Measurements from ENCODE around the gene SAMD8. TPM values are rescaled to one million over a fixed set of nuclear protein-coding genes. Genes with fewer than 3 reads are reported as not detected.
A peak's percentile ranks its signal among the peaks of the same experiment; 100 is the strongest.
"Not testable (repeated sequence)": the region's sequence is repeated elsewhere in the genome, so short reads cannot be mapped to it uniquely, and the experiment has no call there.

The SAMD8 gene
- total RNA-seq, 1 donor from 2014 or later, result 35.4 TPM

GRCh38 chr10:75189266-75190096 lies 78.0 kb downstream of the SAMD8 start:
- no peak for FAIRE-seq
- no peak overlapping the region for H3K27ac Mint-ChIP-seq (ENCODE audit: unreplicated experiment)
- H3K36me3 ChIP-seq (ENCODE audit: insufficient read depth, low read length), result no peaks in the 10 kb centered on the region

DNA sequence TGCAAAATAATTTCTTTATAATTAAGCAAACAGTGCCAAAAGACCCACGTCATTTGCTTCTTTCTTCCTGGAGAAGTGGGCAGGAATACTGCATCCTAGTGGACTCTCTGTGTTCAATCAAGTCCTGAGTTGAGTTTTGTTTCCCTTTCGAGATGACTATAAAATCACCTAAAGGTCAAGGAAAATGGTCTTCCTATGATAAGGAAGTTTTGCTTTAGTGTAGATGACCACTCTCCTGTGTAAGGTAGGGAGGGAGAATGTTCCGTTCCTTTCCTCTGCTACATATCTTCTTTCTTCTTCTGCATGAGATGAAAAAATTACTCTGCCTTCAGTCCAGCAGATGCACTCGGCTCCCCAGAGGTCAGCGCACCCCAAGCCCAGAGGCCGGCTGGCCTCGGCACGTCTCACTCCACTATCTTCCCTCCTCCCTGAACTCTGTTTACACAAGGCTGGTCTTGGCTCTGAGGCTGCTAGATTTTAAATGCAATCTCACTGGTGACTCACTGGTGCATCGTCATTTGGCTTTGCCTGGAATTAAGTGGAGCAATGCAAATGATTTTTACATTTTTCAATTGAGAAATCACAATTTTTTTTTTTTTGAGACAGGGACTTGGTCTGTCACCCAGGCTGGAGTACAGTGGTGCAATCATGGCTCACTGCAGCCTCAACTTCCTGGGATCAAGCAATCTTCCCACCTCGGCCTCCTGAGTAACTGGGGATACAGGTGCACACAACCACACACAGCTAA lies 80.5 kb downstream of the SAMD8 start:
- Histone ChIP-seq H3K27ac (ENCODE audit: low read depth, low read length) (peak overlapping the region; percentile 6), H3K79me2 (ENCODE audit: insufficient read depth, low read length) (no peaks in the 10 kb centered on the region), H2AFZ (ENCODE audit: low read depth, low read length) (no peak overlapping the region), H3K4me2 (ENCODE audit: low read length) (peak overlapping the region; percentile 35), H3K27me3 (ENCODE audit: insufficient read depth, low read length) (no peaks in the 10 kb centered on the region), H4K20me1 (ENCODE audit: insufficient read depth, low read length) (no peaks in the 10 kb centered on the region), H3K4me1 (ENCODE audit: insufficient read depth, low read length) (peaks cover 15% of the 10 kb centered on the region), H3K4me3 (ENCODE audit: insufficient read depth, low read depth, low read length) (no peak overlapping the region), H3K36me3 (ENCODE audit: insufficient read depth, low read length) (no peaks in the 10 kb centered on the region), H3K9ac (ENCODE audit: low read length) (peak overlapping the region; percentile 1), H3K9me3 (ENCODE audit: insufficient read depth, low read depth, low read length) (no peaks in the 10 kb centered on the region)
- H3K4me1 Mint-ChIP-seq (ENCODE audit: low read depth, unreplicated experiment), result peaks cover 15% of the 10 kb centered on the region
- H3K4me3 Mint-ChIP-seq (ENCODE audit: unreplicated experiment), result no peak overlapping the region
- TF ChIP-seq CTCF (IDR thresholded peaks at IDR 0.05; ENCODE audit: insufficient read depth, low read depth, low read length), result no peak
- no peak for TF ChIP-seq EZH2 (IDR thresholded peaks at IDR 0.05; ENCODE audit: insufficient read depth, low read length)
- H3K9me3 Mint-ChIP-seq (ENCODE audit: unreplicated experiment), result no peaks in the 10 kb centered on the region
- H3K36me3 Mint-ChIP-seq (ENCODE audit: low read depth, unreplicated experiment), result peaks cover 4% of the 10 kb centered on the region
- DNase-seq (ENCODE audit: low read depth), result peak; percentile 88
- FAIRE-seq, result no peak
- peak overlapping the region; percentile 36 for H3K27ac Mint-ChIP-seq (ENCODE audit: unreplicated experiment)
- H3K27me3 Mint-ChIP-seq (ENCODE audit: low read depth, unreplicated experiment), result no peaks in the 10 kb centered on the region

More at GRCh38 chr10:75189266-75190096, 78.0 kb downstream of the SAMD8 start:
- no peaks in the 10 kb centered on the region for H3K27me3 Mint-ChIP-seq (ENCODE audit: low read depth, unreplicated experiment)
- H3K27ac ChIP-seq (ENCODE audit: low read depth, low read length), result no peak overlapping the region
- peaks cover 7% of the 10 kb centered on the region for H3K4me1 Mint-ChIP-seq (ENCODE audit: low read depth, unreplicated experiment)
- no peak overlapping the region for H3K9ac ChIP-seq (ENCODE audit: low read length)
- no peak overlapping the region for H3K4me3 Mint-ChIP-seq (ENCODE audit: unreplicated experiment)
- no peak overlapping the region for H3K4me2 ChIP-seq (ENCODE audit: low read length)
- no peaks in the 10 kb centered on the region for H3K36me3 Mint-ChIP-seq (ENCODE audit: low read depth, unreplicated experiment)
- H3K79me2 ChIP-seq (ENCODE audit: insufficient read depth, low read length), result no peaks in the 10 kb centered on the region
- no peak for TF ChIP-seq CTCF (IDR thresholded peaks at IDR 0.05; ENCODE audit: insufficient read depth, low read depth, low read length)
- no peak for TF ChIP-seq EZH2 (IDR thresholded peaks at IDR 0.05; ENCODE audit: insufficient read depth, low read length)
- no peaks in the 10 kb centered on the region for H3K27me3 ChIP-seq (ENCODE audit: insufficient read depth, low read length)
- no peak for DNase-seq (ENCODE audit: low read depth)
- no peaks in the 10 kb centered on the region for H3K9me3 Mint-ChIP-seq (ENCODE audit: unreplicated experiment)
- H4K20me1 ChIP-seq (ENCODE audit: insufficient read depth, low read length), result no peaks in the 10 kb centered on the region
- H3K4me1 ChIP-seq (ENCODE audit: insufficient read depth, low read length), result peaks cover 8% of the 10 kb centered on the region
- no peak overlapping the region for H2AFZ ChIP-seq (ENCODE audit: low read depth, low read length)
- no peak overlapping the region for H3K4me3 ChIP-seq (ENCODE audit: insufficient read depth, low read depth, low read length)
- H3K9me3 ChIP-seq (ENCODE audit: insufficient read depth, low read depth, low read length), result no peaks in the 10 kb centered on the region

DNA sequence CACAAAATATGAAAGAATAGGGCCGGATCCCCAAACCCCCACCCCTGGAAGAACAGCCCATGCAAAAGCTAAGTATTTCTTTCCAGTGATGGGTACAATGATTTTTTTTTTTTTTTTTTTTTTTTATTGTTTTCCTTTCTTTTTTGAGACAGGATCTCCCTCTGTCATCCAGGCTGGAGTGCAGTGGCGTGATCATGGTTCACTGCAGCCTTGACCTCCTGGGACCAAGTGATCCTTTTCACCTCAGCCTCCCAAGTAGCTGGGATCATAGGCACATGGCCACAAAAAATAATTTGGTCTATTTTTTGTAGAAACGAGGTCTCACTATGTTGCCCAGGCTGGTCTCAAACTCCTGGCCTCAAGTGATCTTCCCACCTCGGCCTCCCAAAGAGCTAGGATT lies 83.2 kb downstream of the SAMD8 start:
- H3K4me1 ChIP-seq (ENCODE audit: insufficient read depth, low read length), result peaks cover 15% of the 10 kb centered on the region
- H3K27me3 ChIP-seq (ENCODE audit: insufficient read depth, low read length); H3K4me3 Mint-ChIP-seq (ENCODE audit: unreplicated experiment); H3K4me2 ChIP-seq (ENCODE audit: low read length); H3K27ac ChIP-seq (ENCODE audit: low read depth, low read length); H3K4me3 ChIP-seq (ENCODE audit: insufficient read depth, low read depth, low read length); H3K27me3 Mint-ChIP-seq (ENCODE audit: low read depth, unreplicated experiment); H3K36me3 Mint-ChIP-seq (ENCODE audit: low read depth, unreplicated experiment); H4K20me1 ChIP-seq (ENCODE audit: insufficient read depth, low read length); H3K79me2 ChIP-seq (ENCODE audit: insufficient read depth, low read length); H3K9me3 Mint-ChIP-seq (ENCODE audit: unreplicated experiment); DNase-seq (ENCODE audit: low read depth); H3K9ac ChIP-seq (ENCODE audit: low read length); FAIRE-seq; H2AFZ ChIP-seq (ENCODE audit: low read depth, low read length); H3K36me3 ChIP-seq (ENCODE audit: insufficient read depth, low read length); H3K9me3 ChIP-seq (ENCODE audit: insufficient read depth, low read depth, low read length); H3K27ac Mint-ChIP-seq (ENCODE audit: unreplicated experiment): not testable (repeated sequence)
- peaks cover 21% of the 10 kb centered on the region for H3K4me1 Mint-ChIP-seq (ENCODE audit: low read depth, unreplicated experiment)

Measured in astrocyte (in vitro differentiated cells and primary cell).